Testis (tissue), 5 donors: ENCODE results near the gene STAMBPL1. TPM values are rescaled to one million over a fixed set of nuclear protein-coding genes. Genes with fewer than 3 reads are reported as not detected.

Experiments
- DNase-seq: peaks from one replicate; pipeline ENCODE4 v3.0.0-alpha.2; 2019
- H3K27ac ChIP-seq, 2 donors: fragments of 200-600 bp; sonication (generic); one replicate each; pipeline ENCODE4 v1.5.1; 2019
- H3K27me3 ChIP-seq: fragments of 200-600 bp; sonication (generic); one replicate; pipeline ENCODE4 v1.5.1; 2019
- H3K36me3 ChIP-seq: fragments of 200-600 bp; sonication (generic); one replicate; pipeline ENCODE4 v1.5.1; 2017; ENCODE audit warnings: low read depth; ENCODE audit errors: missing control alignments
- H3K4me1 ChIP-seq: fragments of 200-600 bp; sonication (generic); one replicate; pipeline ENCODE4 v1.5.1; 2019
- H3K4me3 ChIP-seq, 2 donors: fragments of 200-600 bp; sonication (generic); one replicate each; pipeline ENCODE4 v1.5.1; 2017 to 2019
- H3K9me3 ChIP-seq: fragments of 200-600 bp; sonication (generic); one replicate; pipeline ENCODE4 v1.5.1; 2017
- CTCF ChIP-seq, 3 experiments: fragments of 450-650 bp in 2 of 3; fragments of 200-600 bp in 1 of 3; sonication (generic) in 1 of 3; IDR thresholded peaks; one replicate each; pipeline ENCODE4 v1.5.1; 2016 to 2019; ENCODE audit warnings: antibody characterized with exemption in 3 of 3, mild to moderate bottlenecking in 2 of 3, moderate library complexity in 1 of 3
- POLR2A ChIP-seq: fragments of 450-650 bp; IDR thresholded peaks from one replicate; pipeline ENCODE4 v1.6.1; 2017; ENCODE audit warnings: antibody characterized with exemption, mild to moderate bottlenecking, moderate library complexity
- whole genome bisulfite sequencing, 2 donors: methylation state at CpG; one replicate each; pipeline ENCODE4 v1.1.5; 2018; 5-methylcytosine and 5-hydroxymethylcytosine counted together
- intact Hi-C: fragments of 100-400 bp; cut with DNase I; formaldehyde crosslinking; loops from one replicate; pipeline ENCODE4 v1.15.1; 2023; ENCODE audit warnings: low total_unique reads
- long read RNA-seq, 2 donors: transcript quantifications; one replicate each; lab custom pipeline, GENCODE V29; 2026
- polyA plus RNA-seq: library from polyadenylated mRNA; stranded (reverse); fragments of 350-450 nt; fragmentation: Illumina TruSeq; extraction: RNeasy Lipid Tissue Mini Kit (QIAGEN cat#74804); gene quantifications from one replicate; pipeline ENCODE4 v1.2.3, GENCODE V29; 2014; ENCODE audit warnings: low read depth, low replicate concordance; ENCODE audit not compliant: insufficient read depth
- total RNA-seq, 2 donors: library from RNA; depleted of rRNA; stranded (reverse); fragments of >200 nt; gene quantifications; one replicate each; pipeline ENCODE4 v1.2.3, GENCODE V29; 2016

Gene STAMBPL1
- 10 to 100 TPM; 20.0 to 32.3 TPM for total RNA-seq
- polyA plus RNA-seq, result 37.5 TPM
- long read RNA-seq, donor 1, partial matches to known transcripts, result 0 of 2 reads
- long read RNA-seq, donor 1, other reads (novel, unspliced or antisense), result 0 of 2 reads
- long read RNA-seq, donor 2, partial matches to known transcripts, result 0 of 1 reads
- long read RNA-seq, donor 2, other reads (novel, unspliced or antisense), result 0 of 1 reads

GRCh38 chr10:88879534-88880281, at the start of gene STAMBPL1:
Gene STAMBPL1 (plus strand): TSS chr10:88880245. CDS start chr10:88901709, 21,464 bp downstream.
- Histone ChIP-seq H3K4me3 (peak within 1 kb of the TSS; percentile 81 to 93), H3K4me1 (peaks cover 6% of the 10 kb centered on the region), H3K27ac (peak within 1 kb of the TSS; percentile 94 to 95), H3K9me3 (no peaks in the 10 kb centered on the region), H3K36me3 (no peaks in the 10 kb centered on the region), H3K27me3 (no peaks in the 10 kb centered on the region)
- peak; percentile 44 for DNase-seq
- WGBS, 2 donors, result 3 to 4% methylated on average over 18 to 21 of the region's 26 CpGs
- intact Hi-C loops, result no loop called here
- no peak for TF ChIP-seq CTCF (IDR thresholded peaks at IDR 0.05)
- TF ChIP-seq POLR2A, result no peak

GRCh38 chr10:88830643-88831268, 49.3 kb upstream of the STAMBPL1 start:
- 79 to 82% methylated on average over 9 of the region's 9 CpGs for WGBS, 2 donors
- Histone ChIP-seq H3K36me3 (no peaks in the 10 kb centered on the region), H3K4me3 (no peak overlapping the region), H3K9me3 (no peaks in the 10 kb centered on the region), H3K4me1 (no peaks in the 10 kb centered on the region), H3K27me3 (no peaks in the 10 kb centered on the region), H3K27ac (no peak overlapping the region)
- DNase-seq, result no peak
- no peak for TF ChIP-seq CTCF (IDR thresholded peaks at IDR 0.05)
- TF ChIP-seq POLR2A, result no peak
- intact Hi-C loops, result loop anchor here (10.0 kb wide), 2 partner anchors 104 to 384 kb away; no protein-coding TSS in a partner anchor

GRCh38 chr10:88831709-88832108, 48.3 kb upstream of the STAMBPL1 start:
- H3K27me3 ChIP-seq, result no peaks in the 10 kb centered on the region
- no peaks in the 10 kb centered on the region for H3K4me1 ChIP-seq
- intact Hi-C loops, result loop anchor here (10.0 kb wide), 2 partner anchors 103 to 383 kb away; no protein-coding TSS in a partner anchor
- no peaks in the 10 kb centered on the region for H3K9me3 ChIP-seq
- no peak overlapping the region for H3K27ac ChIP-seq
- no peaks in the 10 kb centered on the region for H3K36me3 ChIP-seq
- DNase-seq, result no peak
- 82 to 90% methylated on average over 8 of the region's 8 CpGs for WGBS, 2 donors
- TF ChIP-seq POLR2A (no peak), CTCF (IDR thresholded peaks at IDR 0.05) (no peak)
- no peak overlapping the region for H3K4me3 ChIP-seq

GRCh38 chr10:88832376-88832775, 47.7 kb upstream of the STAMBPL1 start:
- Histone ChIP-seq H3K9me3 (no peaks in the 10 kb centered on the region), H3K27ac (no peak overlapping the region), H3K36me3 (no peaks in the 10 kb centered on the region), H3K4me3 (no peak overlapping the region), H3K4me1 (no peaks in the 10 kb centered on the region), H3K27me3 (no peaks in the 10 kb centered on the region)
- DNase-seq, result no peak
- intact Hi-C loops, result loop anchor here (10.0 kb wide), 2 partner anchors 102 to 382 kb away; no protein-coding TSS in a partner anchor
- TF ChIP-seq POLR2A, result no peak
- TF ChIP-seq CTCF (IDR thresholded peaks at IDR 0.05), result no peak
